Fibroblast of villous mesenchyme (primary cell): Measurements from ENCODE around the gene ENOX2. TPM values are rescaled to one million over a fixed set of nuclear protein-coding genes. Genes with fewer than 3 reads are reported as not detected.

Experiments
- DNase-seq: peaks from one replicate; pipeline ENCODE4 v3.0.0-alpha.2; 2010; ENCODE audit warnings: low read depth
- H3K4me3 ChIP-seq: 2 replicates; pipeline ENCODE4 v1.5.1; 2011; ENCODE audit warnings: low read depth, mild to moderate bottlenecking, low read length
- CTCF ChIP-seq: IDR thresholded peaks from 2 replicates; pipeline ENCODE4 v1.5.1; 2012; ENCODE audit warnings: low read depth, mild to moderate bottlenecking, low read length; ENCODE audit not compliant: insufficient read depth
- total RNA-seq: library from RNA; depleted of rRNA; stranded (reverse); fragments of >200 nt; gene quantifications from 2 replicates; pipeline ENCODE4 v1.2.3, GENCODE V29; 2012

Gene ENOX2
- total RNA-seq, 1 donor, result 9.5 TPM

DNA sequence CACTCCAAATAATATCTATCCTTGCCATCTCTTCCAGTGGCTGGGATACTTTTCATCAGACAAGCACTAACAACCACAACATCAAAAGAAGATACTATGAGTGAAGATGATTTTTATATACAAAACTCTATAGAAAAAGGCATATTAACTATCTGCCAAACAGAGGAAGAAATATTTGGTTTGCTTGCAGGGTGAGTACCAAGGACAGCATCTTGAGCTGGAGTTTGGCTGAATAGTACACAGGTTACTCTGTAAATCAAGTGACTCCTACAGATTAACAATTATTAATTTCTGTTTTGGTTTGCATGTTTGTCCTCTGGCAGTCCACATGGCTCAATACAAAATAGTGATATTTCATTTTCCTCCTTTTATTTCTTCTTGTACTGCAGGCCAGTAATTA lies 253.3 kb downstream of the ENOX2 start:
- no peak for TF ChIP-seq CTCF
- no peak overlapping the region for H3K4me3 ChIP-seq
- DNase-seq, result no peak

GRCh38 chrX:130647468-130647867 lies 255.5 kb downstream of the ENOX2 start:
- no peak overlapping the region for H3K4me3 ChIP-seq
- no peak for DNase-seq
- no peak for TF ChIP-seq CTCF

DNA sequence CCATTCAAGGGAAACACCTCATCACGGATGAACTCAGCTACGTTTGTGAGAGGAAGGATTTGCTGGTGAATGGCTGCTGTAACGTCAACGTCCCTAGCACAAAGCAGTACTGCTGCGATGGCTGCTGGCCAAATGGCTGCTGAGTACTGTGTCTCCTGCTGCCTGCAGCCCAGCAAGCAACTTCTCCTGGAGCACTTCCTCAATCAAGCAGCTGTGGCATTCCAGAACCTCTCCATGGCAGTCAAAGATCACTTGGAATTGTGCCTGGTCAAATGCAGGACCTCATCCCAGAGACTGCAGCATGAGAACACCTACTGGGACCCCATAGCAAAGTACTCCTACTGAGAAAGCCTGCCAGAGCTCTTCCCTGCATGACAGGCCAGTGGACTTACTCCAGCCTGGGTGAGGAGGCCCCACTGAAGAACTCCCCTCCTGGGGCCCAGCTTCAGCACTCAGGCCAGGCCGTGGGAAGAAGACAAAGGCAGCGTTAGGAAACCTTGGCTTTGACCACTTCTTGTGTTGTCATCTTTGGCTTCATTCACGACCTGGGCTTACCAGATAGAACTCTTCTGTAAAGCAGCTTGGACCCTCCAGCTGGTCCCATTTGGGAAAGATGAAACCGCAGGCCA lies 256.9 kb downstream of the ENOX2 start:
- DNase-seq, result no peak
- TF ChIP-seq CTCF, result no peak
- no peak overlapping the region for H3K4me3 ChIP-seq

DNA sequence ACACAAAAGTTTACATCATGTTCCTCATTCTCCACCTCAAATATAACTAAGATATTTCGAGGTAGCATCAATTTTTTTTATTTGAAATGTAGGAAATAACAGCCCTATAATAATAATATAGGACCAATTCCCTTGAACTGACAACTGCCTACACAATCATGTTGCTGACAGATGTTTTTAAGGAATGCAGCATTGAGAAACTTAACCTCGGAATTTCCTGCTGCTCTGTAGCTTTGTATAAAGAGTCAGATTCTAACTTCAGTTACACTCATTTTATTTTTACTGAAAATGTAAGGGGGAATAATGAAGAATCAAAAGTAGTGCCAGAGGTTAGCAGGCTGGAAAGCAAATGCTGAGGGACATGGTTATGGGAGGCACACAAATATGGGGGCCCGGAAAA lies 265.4 kb downstream of the ENOX2 start:
- peak; percentile 45 for DNase-seq
- TF ChIP-seq CTCF, result no peak
- H3K4me3 ChIP-seq, result no peak overlapping the region

DNA sequence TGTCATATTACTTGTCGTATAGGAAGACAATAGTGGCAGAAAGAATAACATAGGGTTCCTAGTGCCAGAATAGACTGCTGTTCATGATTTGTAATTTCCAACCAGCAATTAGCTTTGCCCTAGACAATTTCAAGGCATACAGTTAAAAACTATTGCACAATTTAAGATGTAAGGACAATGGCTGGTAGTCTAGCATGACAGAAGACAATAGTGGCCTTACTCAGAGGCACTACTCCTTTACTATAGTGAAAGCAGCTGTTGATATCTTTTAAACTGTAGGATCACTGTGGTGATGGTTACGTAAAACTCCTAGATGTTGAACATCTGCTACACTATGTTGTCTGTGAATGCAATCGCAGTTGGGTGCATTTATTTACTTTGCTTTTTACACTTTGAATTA lies 266.7 kb downstream of the ENOX2 start:
- TF ChIP-seq CTCF, result no peak
- no peak overlapping the region for H3K4me3 ChIP-seq
- DNase-seq, result no peak

DNA sequence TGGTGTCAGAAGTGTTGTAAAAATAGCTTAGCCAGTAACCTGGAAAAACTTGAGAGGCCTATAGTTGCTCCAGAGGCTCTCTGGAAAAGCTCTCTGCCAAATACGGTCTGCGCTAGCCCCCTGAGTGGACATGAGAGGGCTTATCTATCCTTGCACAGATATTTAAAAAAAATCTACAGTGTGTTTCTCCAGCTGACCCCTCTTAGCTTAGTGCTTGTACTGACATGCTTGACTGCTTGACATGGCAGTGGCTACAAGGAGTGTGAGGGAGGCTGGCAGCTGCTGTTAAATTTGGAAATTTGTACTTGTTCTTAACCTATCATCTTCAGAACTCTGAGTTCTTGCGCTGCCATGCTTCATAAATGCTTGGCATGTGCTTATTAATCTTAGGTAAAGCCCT lies 272.0 kb downstream of the ENOX2 start:
- H3K4me3 ChIP-seq, result no peak overlapping the region
- TF ChIP-seq CTCF, result no peak
- DNase-seq, result no peak

GRCh38 chrX:130628516-130628915 lies 274.5 kb downstream of the ENOX2 start:
- no peak for TF ChIP-seq CTCF
- no peak overlapping the region for H3K4me3 ChIP-seq
- DNase-seq, result no peak
